ENCODE results near the gene DVL3.

- no peak for TF ChIP-seq CTCF (IDR thresholded peaks at IDR 0.05 in 8 of 11, conservative IDR thresholded peaks at IDR 0.05 in 3 of 11)
- no peak for TF ChIP-seq POLR2A (IDR thresholded peaks at IDR 0.05)
Measured at GRCh38 chr3:184126006-184126405, 29.2 kb upstream of the DVL3 start.

All from spleen (tissue), 7 donors.